ENCODE measurements around the gene ATXN7L3.
A peak's percentile ranks its signal among the peaks of the same experiment; 100 is the strongest.

Gene ATXN7L3

DNA sequence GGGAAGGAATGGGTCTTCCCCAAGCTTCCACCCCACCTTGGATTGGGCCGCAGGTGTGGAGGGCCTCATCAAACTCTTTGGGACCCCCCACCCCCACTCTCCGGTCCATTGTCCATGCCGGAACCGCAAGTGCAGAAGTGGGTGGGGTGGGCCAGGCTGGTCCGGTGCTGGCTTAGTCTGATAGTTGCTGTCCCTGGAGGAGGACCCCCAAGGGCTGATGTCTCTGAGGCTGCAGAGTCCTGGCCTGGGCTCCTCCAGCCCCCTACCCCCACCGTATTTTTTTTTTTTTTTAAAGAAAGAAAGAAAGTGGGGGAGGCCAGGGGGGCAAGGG is 7.1 kb upstream of the ATXN7L3 start:
- Histone ChIP-seq H3K4me1 (ENCODE audit: control insufficient read depth, insufficient read depth, low read length) (peaks cover 8% of the 10 kb centered on the region), H3K9ac (ENCODE audit: low read depth, low read length) (no peak overlapping the region), H3K9me3 (ENCODE audit: control insufficient read depth, insufficient read depth, low read length) (no peaks in the 10 kb centered on the region), H3K27me3 (ENCODE audit: control insufficient read depth, insufficient read depth, low read length) (no peaks in the 10 kb centered on the region), H3K36me3 (ENCODE audit: control insufficient read depth, insufficient read depth, low read length) (peaks cover 37% of the 10 kb centered on the region), H3K4me3 (ENCODE audit: low read depth, low read length) (no peak overlapping the region)

DNA sequence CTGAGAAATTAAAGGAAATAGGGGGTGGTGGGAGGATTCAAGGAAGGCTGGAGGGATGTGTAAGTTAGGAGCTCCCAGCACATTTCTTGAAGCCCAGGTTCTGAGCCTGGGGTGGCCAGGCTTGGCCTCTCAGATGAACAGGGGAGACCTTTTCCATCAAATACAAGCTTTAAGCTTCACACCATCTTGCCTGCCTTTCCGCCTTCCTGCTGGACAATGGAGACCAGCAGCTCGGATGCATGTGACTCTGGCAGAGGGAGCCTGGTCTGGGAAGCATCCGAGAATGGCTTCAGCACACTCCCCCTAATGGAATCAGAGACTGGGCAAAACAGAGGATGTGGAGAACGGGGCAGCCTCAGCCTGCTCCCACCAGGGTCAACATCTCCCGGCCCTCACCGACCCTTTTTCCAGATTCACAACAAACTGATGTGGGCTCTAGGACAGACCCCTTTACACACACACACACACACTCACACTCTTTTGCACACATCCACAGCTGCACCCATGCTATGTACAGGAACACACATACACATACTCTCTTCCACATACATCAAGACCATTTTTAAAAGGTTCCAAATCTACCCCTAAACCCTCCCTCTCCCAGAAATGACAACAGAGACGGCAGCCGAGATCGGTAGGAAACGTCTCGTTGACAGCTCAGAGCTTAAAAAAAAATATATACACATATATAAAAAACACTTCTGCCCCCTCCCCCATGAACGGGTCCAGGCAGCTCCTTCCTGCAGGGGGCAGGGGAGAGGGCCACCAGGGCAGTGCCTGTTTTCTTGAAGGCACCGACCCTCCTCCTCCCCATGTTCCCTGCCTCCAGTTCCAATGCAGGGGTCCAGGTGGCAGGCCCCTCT is 6.5 kb upstream of the ATXN7L3 start:
- H3K36me3 ChIP-seq (ENCODE audit: control insufficient read depth, insufficient read depth, low read length), result peaks cover 31% of the 10 kb centered on the region
- H3K4me1 ChIP-seq (ENCODE audit: control insufficient read depth, insufficient read depth, low read length), result peaks cover 9% of the 10 kb centered on the region
- H3K9ac ChIP-seq (ENCODE audit: low read depth, low read length), result no peak overlapping the region
- H3K27me3 ChIP-seq (ENCODE audit: control insufficient read depth, insufficient read depth, low read length), result no peaks in the 10 kb centered on the region
- H3K4me3 ChIP-seq (ENCODE audit: low read depth, low read length), result no peak overlapping the region
- no peaks in the 10 kb centered on the region for H3K9me3 ChIP-seq (ENCODE audit: control insufficient read depth, insufficient read depth, low read length)

DNA sequence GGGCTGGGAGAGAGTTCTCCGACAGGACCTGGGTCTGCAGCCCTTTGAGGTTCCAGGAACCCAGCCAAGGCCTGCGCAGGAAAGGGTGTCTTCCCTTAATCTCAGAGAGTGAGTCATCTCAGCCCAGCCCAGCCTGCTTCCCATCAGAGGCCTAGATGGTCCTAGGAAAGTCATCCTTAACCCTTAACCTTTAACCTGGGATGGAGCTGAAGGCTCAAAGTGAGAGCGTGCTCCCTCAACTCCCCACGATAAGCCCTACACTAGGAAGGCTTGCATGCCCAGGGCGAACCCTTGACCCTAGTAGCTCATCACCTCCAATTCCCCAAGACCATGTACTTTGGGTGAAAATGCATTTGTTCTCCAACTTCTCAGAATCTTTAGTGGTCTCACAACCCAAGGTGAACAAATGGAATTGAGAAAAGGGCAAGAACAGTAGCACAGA is 4.8 kb upstream of the ATXN7L3 start:
- no peaks in the 10 kb centered on the region for H3K9me3 ChIP-seq (ENCODE audit: control insufficient read depth, insufficient read depth, low read length)
- H3K36me3 ChIP-seq (ENCODE audit: control insufficient read depth, insufficient read depth, low read length), result peaks cover 21% of the 10 kb centered on the region
- no peak overlapping the region for H3K4me3 ChIP-seq (ENCODE audit: low read depth, low read length)
- peaks cover 14% of the 10 kb centered on the region for H3K4me1 ChIP-seq (ENCODE audit: control insufficient read depth, insufficient read depth, low read length)
- H3K9ac ChIP-seq (ENCODE audit: low read depth, low read length), result no peak overlapping the region
- H3K27me3 ChIP-seq (ENCODE audit: control insufficient read depth, insufficient read depth, low read length), result no peaks in the 10 kb centered on the region

DNA sequence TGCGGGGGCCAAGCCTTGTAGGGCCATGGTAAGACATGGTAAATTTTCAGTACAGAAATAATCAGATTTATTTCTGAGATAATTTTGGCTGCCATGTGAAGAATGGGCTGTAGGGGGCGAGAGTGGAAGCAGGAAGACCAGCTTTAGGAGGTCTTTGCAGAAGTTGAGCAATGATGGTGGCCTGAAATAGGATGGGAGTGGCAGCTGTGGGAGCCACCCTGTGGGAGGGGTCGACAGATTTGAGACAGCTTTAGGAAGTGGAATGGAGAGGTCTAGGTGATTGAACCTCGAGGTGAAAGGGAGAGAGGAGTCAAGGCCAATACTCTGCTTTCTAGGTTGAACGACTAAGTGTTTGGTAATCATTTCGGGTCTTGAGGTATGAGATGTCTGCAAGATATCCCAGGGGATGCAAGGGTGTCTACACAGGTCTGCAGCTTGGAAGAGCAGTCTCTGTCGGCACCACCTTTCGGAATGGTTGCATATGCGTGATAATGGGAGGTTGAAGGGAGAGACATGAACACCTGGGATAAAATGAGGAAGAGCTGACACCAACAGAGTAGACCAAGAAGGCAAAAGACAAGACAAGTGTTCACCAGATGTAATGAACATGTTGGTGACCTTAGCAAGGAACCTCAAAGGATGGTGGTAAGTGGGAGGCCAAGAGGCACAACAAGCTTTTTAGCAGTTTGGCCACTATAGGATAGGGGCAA is 4.2 kb upstream of the ATXN7L3 start:
- H3K4me3 ChIP-seq (ENCODE audit: low read depth, low read length), result no peak overlapping the region
- H3K27me3 ChIP-seq (ENCODE audit: control insufficient read depth, insufficient read depth, low read length), result no peaks in the 10 kb centered on the region
- no peaks in the 10 kb centered on the region for H3K9me3 ChIP-seq (ENCODE audit: control insufficient read depth, insufficient read depth, low read length)
- H3K4me1 ChIP-seq (ENCODE audit: control insufficient read depth, insufficient read depth, low read length), result peaks cover 14% of the 10 kb centered on the region
- H3K36me3 ChIP-seq (ENCODE audit: control insufficient read depth, insufficient read depth, low read length), result peaks cover 16% of the 10 kb centered on the region
- no peak overlapping the region for H3K9ac ChIP-seq (ENCODE audit: low read depth, low read length)

DNA sequence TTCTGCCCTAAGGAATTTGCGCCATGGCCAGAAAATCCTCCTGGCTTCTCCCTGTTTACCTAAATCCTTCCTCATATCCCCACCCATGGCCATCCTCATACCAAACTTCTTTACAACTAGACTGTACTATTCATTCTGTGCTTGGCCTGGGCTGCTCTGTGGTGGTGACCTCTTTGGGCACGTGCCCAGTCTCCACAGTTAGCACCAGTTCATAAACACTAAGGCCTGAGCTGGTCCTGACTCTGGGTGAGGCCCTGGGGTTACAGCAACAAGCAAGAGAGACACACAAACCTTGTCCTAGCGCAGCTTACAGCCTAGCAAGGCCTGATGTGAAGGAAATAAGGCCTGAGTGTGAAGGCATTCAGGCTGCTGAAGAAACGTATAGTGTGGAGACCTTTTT is 3.1 kb upstream of the ATXN7L3 start:
- no peaks in the 10 kb centered on the region for H3K27me3 ChIP-seq (ENCODE audit: control insufficient read depth, insufficient read depth, low read length)
- peaks cover 9% of the 10 kb centered on the region for H3K36me3 ChIP-seq (ENCODE audit: control insufficient read depth, insufficient read depth, low read length)
- H3K9me3 ChIP-seq (ENCODE audit: control insufficient read depth, insufficient read depth, low read length), result no peaks in the 10 kb centered on the region
- H3K4me1 ChIP-seq (ENCODE audit: control insufficient read depth, insufficient read depth, low read length), result peaks cover 14% of the 10 kb centered on the region
- no peak overlapping the region for H3K4me3 ChIP-seq (ENCODE audit: low read depth, low read length)
- H3K9ac ChIP-seq (ENCODE audit: low read depth, low read length), result no peak overlapping the region

DNA sequence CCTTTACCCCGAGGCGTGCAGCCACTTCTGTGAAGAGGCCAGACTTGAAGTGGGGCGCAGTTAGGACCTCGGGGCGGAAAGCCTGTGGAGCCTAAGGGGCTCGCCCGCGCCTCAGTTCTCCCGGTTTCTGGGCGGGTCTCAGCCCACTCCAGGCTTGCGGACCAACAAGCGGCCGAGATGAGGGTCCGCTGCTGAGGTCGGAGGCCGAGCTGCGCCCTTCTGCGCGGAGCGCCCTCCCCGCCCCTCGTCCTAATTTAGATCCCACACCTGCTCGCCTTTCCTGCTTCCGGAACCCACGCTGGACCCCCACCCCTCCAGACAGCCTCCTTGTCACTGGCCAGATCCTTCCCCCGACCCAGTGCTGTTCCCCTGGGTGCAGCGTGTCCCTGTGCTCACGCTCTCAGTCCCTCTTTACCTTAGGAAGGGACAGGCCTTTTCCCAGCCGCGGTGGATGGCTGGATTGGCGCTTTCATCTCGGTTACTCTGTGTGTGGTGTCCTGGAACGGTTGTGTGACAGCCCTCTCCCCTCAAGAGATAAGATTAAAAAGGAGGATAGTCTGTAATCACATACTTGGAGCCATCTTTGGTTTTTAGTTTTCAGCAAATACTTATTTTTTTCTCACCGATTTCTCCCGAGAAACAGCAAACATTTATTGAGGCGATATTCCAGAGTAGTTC is 933 bp upstream of the ATXN7L3 start:
- Histone ChIP-seq H3K4me1 (ENCODE audit: control insufficient read depth, insufficient read depth, low read length) (peaks cover 14% of the 10 kb centered on the region), H3K36me3 (ENCODE audit: control insufficient read depth, insufficient read depth, low read length) (peaks cover 13% of the 10 kb centered on the region), H3K9ac (ENCODE audit: low read depth, low read length) (peak overlapping the region; percentile 85), H3K4me3 (ENCODE audit: low read depth, low read length) (peak overlapping the region; percentile 88), H3K9me3 (ENCODE audit: control insufficient read depth, insufficient read depth, low read length) (no peaks in the 10 kb centered on the region), H3K27me3 (ENCODE audit: control insufficient read depth, insufficient read depth, low read length) (no peaks in the 10 kb centered on the region)

DNA sequence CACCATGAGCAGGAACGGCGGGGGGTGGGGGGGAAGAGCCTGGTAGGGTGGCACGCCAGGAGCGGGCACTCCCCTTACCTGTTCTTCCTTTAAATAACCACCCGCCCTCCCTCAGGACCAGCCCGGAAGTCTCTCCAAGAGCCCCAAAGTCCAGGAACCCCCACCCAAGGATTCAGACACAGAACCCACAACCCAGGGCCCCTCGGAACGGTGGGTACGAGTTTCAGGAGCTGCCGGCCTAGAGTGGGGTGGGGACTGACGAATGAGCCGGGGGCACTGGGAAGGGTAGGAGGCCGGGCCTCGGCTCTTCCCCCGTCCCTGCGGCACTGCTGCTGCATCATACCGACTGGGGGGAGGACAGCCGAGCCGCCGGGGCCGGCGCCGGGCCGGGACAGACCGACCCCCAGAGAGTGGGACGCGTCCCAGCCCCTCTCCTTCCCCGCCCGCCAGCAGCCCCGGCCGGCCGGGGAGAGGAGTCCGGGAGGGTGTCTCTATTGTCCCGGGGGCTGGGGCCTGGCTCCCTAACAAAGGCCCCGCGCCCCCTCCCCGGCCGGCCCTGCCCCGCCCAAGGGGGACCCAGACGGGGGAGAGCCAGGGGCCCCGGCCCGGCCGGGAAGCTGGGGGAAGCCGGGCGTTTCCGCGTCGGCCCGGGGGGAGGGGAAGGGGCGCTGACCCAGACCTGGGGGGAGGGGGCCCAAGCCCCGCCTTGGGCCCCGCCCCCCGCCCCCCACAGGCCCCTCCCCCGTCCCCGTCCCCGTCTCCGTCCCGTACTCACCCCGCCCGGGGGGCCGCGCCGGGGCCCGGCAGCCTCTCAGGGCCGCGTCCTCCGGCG is 747 bp downstream of the ATXN7L3 start:
- Histone ChIP-seq H3K27me3 (ENCODE audit: control insufficient read depth, insufficient read depth, low read length) (no peaks in the 10 kb centered on the region), H3K4me1 (ENCODE audit: control insufficient read depth, insufficient read depth, low read length) (peaks cover 7% of the 10 kb centered on the region), H3K9ac (ENCODE audit: low read depth, low read length) (peak overlapping the region; percentile 82), H3K4me3 (ENCODE audit: low read depth, low read length) (peak overlapping the region; percentile 72), H3K9me3 (ENCODE audit: control insufficient read depth, insufficient read depth, low read length) (no peaks in the 10 kb centered on the region), H3K36me3 (ENCODE audit: control insufficient read depth, insufficient read depth, low read length) (peaks cover 29% of the 10 kb centered on the region)

DNA sequence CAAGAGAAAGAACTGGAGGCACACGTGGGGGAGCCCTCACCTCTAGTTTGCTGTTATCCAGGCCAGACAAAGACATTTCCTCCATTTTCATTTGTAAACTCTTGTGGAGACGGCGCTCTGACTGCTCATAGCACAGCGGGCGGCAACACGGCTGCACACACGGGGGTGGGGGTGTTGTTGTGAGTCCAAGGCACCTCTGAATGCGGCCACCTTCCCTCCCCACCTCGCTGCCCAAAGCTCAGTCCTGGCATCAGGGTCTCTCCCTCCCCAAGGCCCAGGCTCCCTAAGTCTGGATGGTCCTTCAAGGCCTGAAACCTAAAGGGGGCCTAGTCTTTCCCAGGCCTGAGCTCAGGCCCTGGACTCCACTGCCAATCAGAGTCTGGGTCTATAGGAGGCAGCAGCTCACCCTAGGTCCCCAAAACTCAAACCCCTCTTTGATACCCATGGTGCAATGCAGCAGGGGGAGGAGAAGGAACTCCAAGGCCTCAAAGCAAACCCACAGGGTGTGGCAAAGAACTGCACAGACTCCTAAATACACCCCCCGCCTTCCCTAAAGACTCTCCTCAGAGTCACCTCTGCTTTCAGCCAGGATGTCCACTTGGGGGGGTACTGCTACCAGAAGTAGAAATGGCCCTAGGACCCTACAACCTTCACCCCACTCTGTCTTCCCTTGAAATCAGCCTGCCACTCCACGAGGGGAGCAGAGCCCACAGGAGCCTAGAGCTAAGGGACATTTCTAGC is 1.5 kb downstream of the ATXN7L3 start:
- H3K9ac ChIP-seq (ENCODE audit: low read depth, low read length), result peak overlapping the region; percentile 82
- peak overlapping the region; percentile 72 for H3K4me3 ChIP-seq (ENCODE audit: low read depth, low read length)
- no peaks in the 10 kb centered on the region for H3K27me3 ChIP-seq (ENCODE audit: control insufficient read depth, insufficient read depth, low read length)
- peaks cover 32% of the 10 kb centered on the region for H3K36me3 ChIP-seq (ENCODE audit: control insufficient read depth, insufficient read depth, low read length)
- H3K4me1 ChIP-seq (ENCODE audit: control insufficient read depth, insufficient read depth, low read length), result peaks cover 6% of the 10 kb centered on the region
- H3K9me3 ChIP-seq (ENCODE audit: control insufficient read depth, insufficient read depth, low read length), result no peaks in the 10 kb centered on the region

DNA sequence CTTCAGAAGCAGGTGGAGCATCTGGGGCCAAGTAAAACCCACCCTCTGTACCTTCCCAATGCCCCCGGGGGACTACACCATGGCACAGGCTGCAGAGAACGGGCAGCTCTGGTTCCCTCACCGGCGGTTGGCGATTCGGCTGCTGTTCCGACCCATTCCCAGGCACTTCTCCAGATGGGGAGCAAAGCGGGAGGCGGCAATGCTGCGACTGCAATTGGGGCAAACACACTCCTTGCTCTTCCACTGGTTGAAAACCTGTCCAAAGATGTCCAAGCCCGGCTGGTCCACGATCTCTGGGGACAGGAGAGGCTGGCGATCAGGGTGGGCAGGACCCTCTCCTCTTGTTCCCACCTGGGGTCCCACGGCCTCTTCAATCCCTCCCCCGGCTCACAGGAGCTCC is 2.6 kb downstream of the ATXN7L3 start:
- no peaks in the 10 kb centered on the region for H3K9me3 ChIP-seq (ENCODE audit: control insufficient read depth, insufficient read depth, low read length)
- H3K27me3 ChIP-seq (ENCODE audit: control insufficient read depth, insufficient read depth, low read length), result no peaks in the 10 kb centered on the region
- H3K4me3 ChIP-seq (ENCODE audit: low read depth, low read length), result no peak overlapping the region
- peaks cover 38% of the 10 kb centered on the region for H3K36me3 ChIP-seq (ENCODE audit: control insufficient read depth, insufficient read depth, low read length)
- H3K4me1 ChIP-seq (ENCODE audit: control insufficient read depth, insufficient read depth, low read length), result peaks cover 12% of the 10 kb centered on the region
- H3K9ac ChIP-seq (ENCODE audit: low read depth, low read length), result no peak overlapping the region

DNA sequence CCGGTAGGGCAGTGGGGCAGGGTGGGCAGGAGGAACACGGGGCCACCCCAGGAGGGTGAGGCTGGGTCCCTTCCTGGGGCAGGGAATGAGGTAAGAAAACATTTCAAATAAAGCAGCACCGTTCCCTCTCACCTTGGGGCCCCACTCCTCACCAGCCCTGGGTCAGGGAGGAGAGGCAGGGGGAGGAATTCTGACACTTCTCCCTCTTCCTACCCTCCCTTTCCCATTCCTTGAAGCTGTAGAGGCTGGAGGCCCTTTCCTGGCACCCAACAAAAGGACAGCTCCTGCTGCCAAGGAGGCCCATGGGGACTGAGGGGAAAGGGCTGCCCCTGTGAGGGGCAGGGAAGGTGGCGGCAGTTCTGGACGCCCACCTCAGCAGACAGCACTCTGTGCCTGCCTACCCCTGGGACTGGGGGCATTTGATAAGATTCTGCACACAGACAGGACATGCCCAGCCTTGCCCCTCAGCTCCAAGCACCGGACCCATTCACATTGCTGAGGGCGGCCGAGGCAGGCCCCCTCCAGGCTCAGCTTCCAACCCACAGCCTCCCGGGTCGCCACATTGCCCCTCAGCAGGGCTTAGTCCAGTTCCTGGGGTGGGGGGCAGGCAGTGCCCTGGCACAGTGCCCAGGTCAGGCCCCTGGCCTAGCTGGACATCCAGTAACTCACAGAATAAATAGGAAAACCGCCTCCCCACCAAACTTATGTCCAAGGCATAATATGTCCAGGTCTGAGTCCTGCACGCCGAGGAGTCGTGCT is 6.2 kb downstream of the ATXN7L3 start:
- Histone ChIP-seq H3K36me3 (ENCODE audit: control insufficient read depth, insufficient read depth, low read length) (peaks cover 42% of the 10 kb centered on the region), H3K27me3 (ENCODE audit: control insufficient read depth, insufficient read depth, low read length) (no peaks in the 10 kb centered on the region), H3K9me3 (ENCODE audit: control insufficient read depth, insufficient read depth, low read length) (no peaks in the 10 kb centered on the region), H3K9ac (ENCODE audit: low read depth, low read length) (peak overlapping the region; percentile 37), H3K4me1 (ENCODE audit: control insufficient read depth, insufficient read depth, low read length) (peaks cover 7% of the 10 kb centered on the region), H3K4me3 (ENCODE audit: low read depth, low read length) (no peak overlapping the region)

Measured in iPS-15b (cell line).